NCI-H345 treated with DMSO at 0.1 percent for 48 hours (cell line): ENCODE data around the gene NAALADL2.
"Not testable (repeated sequence)": the region's sequence is repeated elsewhere in the genome, so short reads cannot be mapped to it uniquely, and the experiment has no call there.

Experiments
- DNase-seq: peaks from one replicate; lab custom pipeline; 2025; ENCODE audit not compliant: unreplicated experiment; lab: John Stamatoyannopoulos, UW

The NAALADL2 gene

GRCh38 chr3:175066617-175067415, 207.7 kb downstream of the NAALADL2 start:
- DNase-seq = no peak

GRCh38 chr3:175068587-175068986, 209.5 kb downstream of the NAALADL2 start:
- DNase-seq = no peak

GRCh38 chr3:175070946-175071345, 211.8 kb downstream of the NAALADL2 start:
- no peak for DNase-seq

- DNase-seq = no peak
These were observed 214.2 kb downstream of the NAALADL2 start for GRCh38 chr3:175073219-175073905.

GRCh38 chr3:175075269-175075668, 216.1 kb downstream of the NAALADL2 start:
- DNase-seq = no peak

GRCh38 chr3:175077216-175077615, 218.1 kb downstream of the NAALADL2 start:
- no peak for DNase-seq

GRCh38 chr3:175082631-175083030, 223.5 kb downstream of the NAALADL2 start:
- no peak for DNase-seq

- not testable (repeated sequence) for DNase-seq
These were observed 228.0 kb downstream of the NAALADL2 start for GRCh38 chr3:175087128-175087527.

GRCh38 chr3:175088766-175089380, 229.7 kb downstream of the NAALADL2 start:
- DNase-seq = no peak

GRCh38 chr3:175091426-175092114, 232.4 kb downstream of the NAALADL2 start:
- DNase-seq = no peak

- DNase-seq = no peak
These were observed 234.6 kb downstream of the NAALADL2 start for GRCh38 chr3:175093748-175094147.

- no peak for DNase-seq
These were observed 235.2 kb downstream of the NAALADL2 start for GRCh38 chr3:175094344-175094743.

GRCh38 chr3:175098644-175099043, 239.5 kb downstream of the NAALADL2 start:
- no peak for DNase-seq

- no peak for DNase-seq
These were observed 243.0 kb downstream of the NAALADL2 start for GRCh38 chr3:175102161-175102560.

GRCh38 chr3:175103298-175103697, 244.2 kb downstream of the NAALADL2 start:
- no peak for DNase-seq

GRCh38 chr3:175105066-175105465, 245.9 kb downstream of the NAALADL2 start:
- DNase-seq = no peak

GRCh38 chr3:175107231-175107630, 248.1 kb downstream of the NAALADL2 start:
- no peak for DNase-seq

- no peak for DNase-seq
These were observed 248.9 kb downstream of the NAALADL2 start for GRCh38 chr3:175107995-175108394.

GRCh38 chr3:175108613-175109151, 249.5 kb downstream of the NAALADL2 start:
- no peak for DNase-seq

GRCh38 chr3:175111036-175111435, 251.9 kb downstream of the NAALADL2 start:
- DNase-seq = no peak

- DNase-seq = no peak
These were observed 259.3 kb downstream of the NAALADL2 start for GRCh38 chr3:175118382-175118941.
